Measurements from ENCODE around the gene NKAIN4.

- TF ChIP-seq, protein P1, sequence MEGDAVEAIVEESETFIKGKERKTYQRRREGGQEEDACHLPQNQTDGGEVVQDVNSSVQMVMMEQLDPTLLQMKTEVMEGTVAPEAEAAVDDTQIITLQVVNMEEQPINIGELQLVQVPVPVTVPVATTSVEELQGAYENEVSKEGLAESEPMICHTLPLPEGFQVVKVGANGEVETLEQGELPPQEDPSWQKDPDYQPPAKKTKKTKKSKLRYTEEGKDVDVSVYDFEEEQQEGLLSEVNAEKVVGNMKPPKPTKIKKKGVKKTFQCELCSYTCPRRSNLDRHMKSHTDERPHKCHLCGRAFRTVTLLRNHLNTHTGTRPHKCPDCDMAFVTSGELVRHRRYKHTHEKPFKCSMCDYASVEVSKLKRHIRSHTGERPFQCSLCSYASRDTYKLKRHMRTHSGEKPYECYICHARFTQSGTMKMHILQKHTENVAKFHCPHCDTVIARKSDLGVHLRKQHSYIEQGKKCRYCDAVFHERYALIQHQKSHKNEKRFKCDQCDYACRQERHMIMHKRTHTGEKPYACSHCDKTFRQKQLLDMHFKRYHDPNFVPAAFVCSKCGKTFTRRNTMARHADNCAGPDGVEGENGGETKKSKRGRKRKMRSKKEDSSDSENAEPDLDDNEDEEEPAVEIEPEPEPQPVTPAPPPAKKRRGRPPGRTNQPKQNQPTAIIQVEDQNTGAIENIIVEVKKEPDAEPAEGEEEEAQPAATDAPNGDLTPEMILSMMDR (conservative IDR thresholded peaks at IDR 0.05; ENCODE audit: low read length): no peak
- no peak for TF ChIP-seq EZH2phosphoT487 (IDR thresholded peaks at IDR 0.05; ENCODE audit: borderline replicate concordance, low read depth, low read length)
These were observed 41.5 kb downstream of the NKAIN4 start for GRCh38 chr20:63212792-63213191.

Measured in OCI-LY7 (cell line).